NCI-H460 (cell line): Measurements from ENCODE around the gene LCN1. TPM values are rescaled to one million over a fixed set of nuclear protein-coding genes. Genes with fewer than 3 reads are reported as not detected.
A peak's percentile ranks its signal among the peaks of the same experiment; 100 is the strongest.
"Not testable (repeated sequence)": the region's sequence is repeated elsewhere in the genome, so short reads cannot be mapped to it uniquely, and the experiment has no call there.

Experiments
- DNase-seq: peaks from one replicate; pipeline ENCODE4 v3.0.0-alpha.2; 2016; ENCODE audit warnings: low read depth; ENCODE audit errors: extremely low read depth
- total RNA-seq: library from RNA; depleted of rRNA; stranded (reverse); fragments of >200 nt; shearing (Covaris generic); gene quantifications from 2 replicates; pipeline ENCODE4 v1.2.3, GENCODE V29; 2014

Gene LCN1
- total RNA-seq, 1 experiment from 2014 or later, result 30.3 TPM

- DNase-seq, result no peak
Measured at GRCh38 chr9:135522137-135522877, 1.1 kb downstream of the LCN1 start.

- DNase-seq, result no peak
Measured at GRCh38 chr9:135522931-135523330, 1.7 kb downstream of the LCN1 start.

GRCh38 chr9:135523521-135524129, 2.4 kb downstream of the LCN1 start:
- DNase-seq, result no peak

- DNase-seq, result no peak
Measured at GRCh38 chr9:135524130-135524861, 3.1 kb downstream of the LCN1 start.

- no peak for DNase-seq
Measured at GRCh38 chr9:135525241-135526088, 4.2 kb downstream of the LCN1 start.

GRCh38 chr9:135526089-135526729, 5.0 kb downstream of the LCN1 start:
- peak; percentile 89 for DNase-seq

- DNase-seq, result peak; percentile 88
Measured at GRCh38 chr9:135526730-135527571, 5.7 kb downstream of the LCN1 start.

GRCh38 chr9:135528842-135529435, 7.7 kb downstream of the LCN1 start:
- not testable (repeated sequence) for DNase-seq

GRCh38 chr9:135530146-135530545, 8.9 kb downstream of the LCN1 start:
- DNase-seq, result no peak

- DNase-seq, result no peak
Measured at GRCh38 chr9:135531096-135531495, 9.9 kb downstream of the LCN1 start.

GRCh38 chr9:135533113-135533512, 11.9 kb downstream of the LCN1 start:
- no peak for DNase-seq

- no peak for DNase-seq
Measured at GRCh38 chr9:135533674-135534073, 12.4 kb downstream of the LCN1 start.

GRCh38 chr9:135534192-135534711, 13.0 kb downstream of the LCN1 start:
- not testable (repeated sequence) for DNase-seq

GRCh38 chr9:135534826-135535225, 13.6 kb downstream of the LCN1 start:
- not testable (repeated sequence) for DNase-seq

- not testable (repeated sequence) for DNase-seq
Measured at GRCh38 chr9:135535631-135536030, 14.4 kb downstream of the LCN1 start.

- no peak for DNase-seq
Measured at GRCh38 chr9:135536216-135536615, 15.0 kb downstream of the LCN1 start.

GRCh38 chr9:135543262-135543894, 22.1 kb downstream of the LCN1 start:
- DNase-seq, result not testable (repeated sequence)

- DNase-seq, result no peak
Measured at GRCh38 chr9:135544981-135545635, 23.9 kb downstream of the LCN1 start.
